H9 (cell line): Measurements from ENCODE around the gene FBXO21. TPM values are rescaled to one million over a fixed set of nuclear protein-coding genes. Genes with fewer than 3 reads are reported as not detected.
A peak's percentile ranks its signal among the peaks of the same experiment; 100 is the strongest.

Experiments
- DNase-seq: peaks from one replicate; pipeline ENCODE4 v3.0.0-alpha.2; 2017
- H2AFZ ChIP-seq: one replicate; pipeline ENCODE4 v1.6.1; 2013; ENCODE audit warnings: mild to moderate bottlenecking, low read length, control low read depth, moderate library complexity
- H2AK5ac ChIP-seq: 2 replicates; pipeline ENCODE4 v1.6.1; 2013; ENCODE audit warnings: low read length, control low read depth, mixed read lengths; ENCODE audit not compliant: insufficient read length
- H2BK120ac ChIP-seq: one replicate; pipeline ENCODE4 v1.6.1; 2013; ENCODE audit warnings: low read depth, mild to moderate bottlenecking, low read length, control low read depth, inconsistent platforms; ENCODE audit not compliant: poor library complexity, severe bottlenecking
- H2BK12ac ChIP-seq: 2 replicates; pipeline ENCODE4 v1.6.1; 2013; ENCODE audit warnings: low read length, control low read depth, mixed read lengths, low read depth; ENCODE audit not compliant: insufficient read length
- H2BK15ac ChIP-seq: 2 replicates; pipeline ENCODE4 v1.6.1; 2013; ENCODE audit warnings: low read depth, low read length, control low read depth
- H2BK20ac ChIP-seq: one replicate; pipeline ENCODE4 v1.6.1; 2013; ENCODE audit warnings: low read depth, mild to moderate bottlenecking, low read length, control low read depth, inconsistent platforms; ENCODE audit not compliant: poor library complexity, severe bottlenecking
- H2BK5ac ChIP-seq: 2 replicates; pipeline ENCODE4 v1.6.1; 2013; ENCODE audit warnings: low read length, control low read depth, mixed read lengths; ENCODE audit not compliant: insufficient read length
- H3K14ac ChIP-seq: 2 replicates; pipeline ENCODE4 v1.6.1; 2013; ENCODE audit warnings: low read length, control low read depth; ENCODE audit not compliant: insufficient read depth
- H3K18ac ChIP-seq: 2 replicates; pipeline ENCODE4 v1.6.1; 2013; ENCODE audit warnings: low read depth, mild to moderate bottlenecking, mixed read lengths, low read length, control low read depth; ENCODE audit not compliant: insufficient read length
- H3K23ac ChIP-seq: 2 replicates; pipeline ENCODE4 v1.6.1; 2013; ENCODE audit warnings: low read length, control low read depth, mixed read lengths, low read depth; ENCODE audit not compliant: insufficient read length
- H3K23me2 ChIP-seq: 2 replicates; pipeline ENCODE4 v1.6.1; 2013; ENCODE audit warnings: low read depth, mild to moderate bottlenecking, mixed read lengths, low read length, control low read depth; ENCODE audit not compliant: insufficient read length, poor library complexity, severe bottlenecking
- H3K27ac ChIP-seq: 2 replicates; pipeline ENCODE4 v1.5.1; 2013; ENCODE audit warnings: low read length, control low read depth, mixed read lengths, low read depth; ENCODE audit not compliant: insufficient read length
- H3K27me3 ChIP-seq: 2 replicates; pipeline ENCODE4 v1.6.1; 2013; ENCODE audit warnings: low read length, control low read depth, inconsistent platforms; ENCODE audit not compliant: insufficient read depth
- H3K4ac ChIP-seq: 2 replicates; pipeline ENCODE4 v1.6.1; 2013; ENCODE audit warnings: low read depth, mild to moderate bottlenecking, control low read depth, inconsistent platforms, low read length, moderate library complexity
- H3K4me1 ChIP-seq: 2 replicates; pipeline ENCODE4 v1.6.1; 2013; ENCODE audit warnings: low read length, control low read depth, inconsistent platforms; ENCODE audit not compliant: insufficient read depth
- H3K4me2 ChIP-seq: 2 replicates; pipeline ENCODE4 v1.6.1; 2013; ENCODE audit warnings: low read length, control low read depth, mixed read lengths; ENCODE audit not compliant: insufficient read length, insufficient read depth
- H3K56ac ChIP-seq: 2 replicates; pipeline ENCODE4 v1.6.1; 2013; ENCODE audit warnings: low read depth, mild to moderate bottlenecking, mixed read lengths, low read length, control low read depth; ENCODE audit not compliant: insufficient read length
- H3K79me1 ChIP-seq: 2 replicates; pipeline ENCODE4 v1.6.1; 2013; ENCODE audit warnings: low read depth, mild to moderate bottlenecking, moderate library complexity, low read length, control low read depth, inconsistent platforms; ENCODE audit not compliant: insufficient read depth, poor library complexity, severe bottlenecking
- H3K79me2 ChIP-seq: 2 replicates; pipeline ENCODE4 v1.6.1; 2013; ENCODE audit warnings: low read length, control low read depth, inconsistent platforms; ENCODE audit not compliant: insufficient read depth
- H3K9ac ChIP-seq: 2 replicates; pipeline ENCODE4 v1.6.1; 2013; ENCODE audit warnings: low read length, control low read depth, mixed read lengths; ENCODE audit not compliant: insufficient read length; ENCODE audit errors: extremely low read depth
- H3K9me3 ChIP-seq: one replicate; pipeline ENCODE4 v1.6.1; 2013; ENCODE audit warnings: low read depth, low read length, inconsistent platforms; ENCODE audit not compliant: control insufficient read depth
- H3T11ph ChIP-seq: one replicate; pipeline ENCODE4 v1.6.1; 2013; ENCODE audit warnings: mild to moderate bottlenecking, low read length, control low read depth, inconsistent platforms
- H4K20me1 ChIP-seq: one replicate; pipeline ENCODE4 v1.6.1; 2013; ENCODE audit not compliant: control insufficient read depth, insufficient read length, insufficient read depth
- H4K5ac ChIP-seq: 2 replicates; pipeline ENCODE4 v1.6.1; 2013; ENCODE audit warnings: low read depth, mild to moderate bottlenecking, mixed read lengths, low read length, control low read depth; ENCODE audit not compliant: insufficient read length
- H4K8ac ChIP-seq: replicated peaks from 2 replicates; pipeline ENCODE4 v1.6.1; 2013; ENCODE audit warnings: low read length, control low read depth, mixed read lengths, low read depth; ENCODE audit not compliant: insufficient read length
- H4K91ac ChIP-seq: 2 replicates; pipeline ENCODE4 v1.6.1; 2013; ENCODE audit warnings: low read depth, mild to moderate bottlenecking, moderate library complexity, mixed read lengths, low read length, control low read depth; ENCODE audit not compliant: insufficient read length
- H3K27ac Mint-ChIP-seq, 3 experiments: 2 replicates in 2 of 3; 3 replicates in 1 of 3; pipeline ENCODE4 v1.8.0; 2020 to 2021; ENCODE audit warnings: mixed read lengths in 3 of 3, mild to moderate bottlenecking in 1 of 3, moderate library complexity in 1 of 3
- H3K27me3 Mint-ChIP-seq: 2 replicates; pipeline ENCODE4 v1.8.0; 2021; ENCODE audit warnings: low read depth, mild to moderate bottlenecking, moderate library complexity, mixed read lengths
- H3K36me3 Mint-ChIP-seq, 3 experiments: 2 replicates in 2 of 3; 3 replicates in 1 of 3; pipeline ENCODE4 v1.8.0; 2020 to 2021; ENCODE audit warnings: low read depth in 3 of 3, mixed read lengths in 3 of 3; ENCODE audit not compliant: insufficient read depth in 1 of 3
- H3K4me1 Mint-ChIP-seq, 2 experiments: 2 replicates each; pipeline ENCODE4 v1.8.0; 2020; ENCODE audit warnings: mixed read lengths in 2 of 2
- H3K4me3 Mint-ChIP-seq, 2 experiments: 2 replicates in 1 of 2; 3 replicates in 1 of 2; pipeline ENCODE4 v1.8.0; 2020 to 2021; ENCODE audit warnings: mild to moderate bottlenecking in 2 of 2, mixed read lengths in 2 of 2, moderate library complexity in 1 of 2
- H3K9me3 Mint-ChIP-seq, 2 experiments: 2 replicates in 1 of 2; 3 replicates in 1 of 2; pipeline ENCODE4 v1.8.0; 2020; ENCODE audit warnings: mild to moderate bottlenecking in 2 of 2, mixed read lengths in 2 of 2, moderate library complexity in 1 of 2
- CTCF ChIP-seq: fragments of 200-600 bp; sonication (generic); conservative IDR thresholded peaks from 3 replicates; pipeline ENCODE4 v1.8.0; 2021; ENCODE audit warnings: antibody characterized with exemption, mild to moderate bottlenecking
- WGBS: extraction: QIAGEN DNeasy Blood & Tissue Kit; methylation state at CpG from one replicate; pipeline ENCODE4 v1.1.7; 2013; ENCODE audit warnings: missing lambda C conversion rate, low lambda C conversion rate, mixed read lengths; ENCODE audit not compliant: insufficient read length; ENCODE audit errors: extremely low coverage; 5-methylcytosine and 5-hydroxymethylcytosine counted together
- total RNA-seq: library from RNA; stranded (reverse); gene quantifications from 2 replicates; pipeline ENCODE4 v1.2.1, GENCODE V29; 2021

Gene FBXO21
- total RNA-seq, 1 experiment from 2014 or later: 58.6 TPM

- Histone ChIP-seq H3K4me2 (no peak overlapping the region), H2BK120ac (no peak overlapping the region), H3K9ac (no peak overlapping the region), H4K20me1 (no peaks in the 10 kb centered on the region), H3K27ac (no peak overlapping the region), H3K79me1 (no peaks in the 10 kb centered on the region), H3K27me3 (no peaks in the 10 kb centered on the region), H4K5ac (no peak overlapping the region), H2BK5ac (no peak overlapping the region), H2AFZ (no peak overlapping the region), H3K4ac (no peak overlapping the region), H2BK15ac (no peak overlapping the region), H3K9me3 (no peaks in the 10 kb centered on the region), H3T11ph (no peak overlapping the region), H4K91ac (no peak overlapping the region), H3K14ac (no peak overlapping the region), H3K79me2 (no peaks in the 10 kb centered on the region), H3K23ac (no peak overlapping the region), H3K56ac (no peak overlapping the region), H3K4me1 (no peaks in the 10 kb centered on the region; the same call in 1 of the 2 replicates), H2BK12ac (no peak overlapping the region), H4K8ac (no peak overlapping the region), H3K18ac (no peak overlapping the region), H3K23me2 (no peaks in the 10 kb centered on the region), H2AK5ac (no peak overlapping the region), H2BK20ac (no peak overlapping the region)
- H3K27ac Mint-ChIP-seq: peak overlapping the region in 2 of 3 experiments; percentile 19 to 57; a peak in 2 of 7 replicates
- DNase-seq: no peak
- no peaks in the 10 kb centered on the region for H3K27me3 Mint-ChIP-seq
- H3K4me1 Mint-ChIP-seq: peaks cover 10 to 13% of the 10 kb centered on the region in 2 experiments
- no peak for TF ChIP-seq CTCF
- no peak overlapping the region for H3K4me3 Mint-ChIP-seq
- peaks cover 21 to 68% (median 41%) of the 10 kb centered on the region in 3 experiments; a peak in 6 of 7 replicates for H3K36me3 Mint-ChIP-seq
- WGBS: no CpG with 5 or more reads among the region's 13 CpGs
- H3K9me3 Mint-ChIP-seq: no peaks in the 10 kb centered on the region; a peak in 1 of 5 replicates
Measured at GRCh38 chr12:117145597-117146154, 44.6 kb downstream of the FBXO21 start.
